Neural cell (in vitro differentiated cells): ENCODE measurements around the gene COMTD1.

ENCODE experiments used
- EZH2 ChIP-seq: fragments of 200-600, 300-800 bp; shearing (Covaris generic), sonication (generic); IDR thresholded peaks from 2 replicates; pipeline ENCODE4 v1.6.1; 2014; ENCODE audit warnings: antibody characterized with exemption, low read length, borderline replicate concordance, mild to moderate bottlenecking; ENCODE audit not compliant: insufficient read depth, poor library complexity, severe bottlenecking
- SMC3 ChIP-seq: fragments of 450-650 bp; conservative IDR thresholded peaks from 2 replicates; pipeline ENCODE4 v1.6.1; 2014; ENCODE audit warnings: antibody characterized with exemption, mild to moderate bottlenecking, moderate library complexity; ENCODE audit not compliant: poor library complexity
- TAF1 ChIP-seq: IDR thresholded peaks from 2 replicates; pipeline ENCODE4 v1.6.1; 2012; ENCODE audit warnings: low read depth
- TF ChIP-seq, protein P1 (sequence below): fragments of 450-650 bp; IDR thresholded peaks from 2 replicates; pipeline ENCODE4 v1.5.1; 2014; ENCODE audit warnings: antibody characterized with exemption, mild to moderate bottlenecking, moderate library complexity; ENCODE audit not compliant: poor library complexity, severe bottlenecking

DNA sequence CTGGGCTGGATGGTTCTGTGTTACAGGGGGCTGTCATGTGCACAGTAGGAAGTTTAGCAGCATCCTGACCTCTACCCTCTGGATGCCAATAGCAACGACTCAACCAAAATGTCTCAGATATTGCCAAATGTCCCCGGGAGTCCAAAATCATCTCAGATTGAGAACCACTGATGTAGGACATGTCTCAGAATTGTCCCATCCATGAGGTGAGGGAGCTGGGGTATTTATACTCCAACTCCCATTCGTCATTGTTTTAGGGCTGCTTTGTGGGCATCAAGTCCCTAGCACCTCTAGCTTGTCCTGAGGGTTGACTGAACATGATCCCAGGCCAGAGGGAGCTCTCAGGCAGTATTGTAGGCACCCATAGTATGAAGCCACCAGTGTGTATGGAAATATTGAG, 25.2 kb upstream of the COMTD1 start:
- TF ChIP-seq, protein P1, sequence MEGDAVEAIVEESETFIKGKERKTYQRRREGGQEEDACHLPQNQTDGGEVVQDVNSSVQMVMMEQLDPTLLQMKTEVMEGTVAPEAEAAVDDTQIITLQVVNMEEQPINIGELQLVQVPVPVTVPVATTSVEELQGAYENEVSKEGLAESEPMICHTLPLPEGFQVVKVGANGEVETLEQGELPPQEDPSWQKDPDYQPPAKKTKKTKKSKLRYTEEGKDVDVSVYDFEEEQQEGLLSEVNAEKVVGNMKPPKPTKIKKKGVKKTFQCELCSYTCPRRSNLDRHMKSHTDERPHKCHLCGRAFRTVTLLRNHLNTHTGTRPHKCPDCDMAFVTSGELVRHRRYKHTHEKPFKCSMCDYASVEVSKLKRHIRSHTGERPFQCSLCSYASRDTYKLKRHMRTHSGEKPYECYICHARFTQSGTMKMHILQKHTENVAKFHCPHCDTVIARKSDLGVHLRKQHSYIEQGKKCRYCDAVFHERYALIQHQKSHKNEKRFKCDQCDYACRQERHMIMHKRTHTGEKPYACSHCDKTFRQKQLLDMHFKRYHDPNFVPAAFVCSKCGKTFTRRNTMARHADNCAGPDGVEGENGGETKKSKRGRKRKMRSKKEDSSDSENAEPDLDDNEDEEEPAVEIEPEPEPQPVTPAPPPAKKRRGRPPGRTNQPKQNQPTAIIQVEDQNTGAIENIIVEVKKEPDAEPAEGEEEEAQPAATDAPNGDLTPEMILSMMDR: no peak
- TF ChIP-seq TAF1 (no peak), EZH2 (no peak), SMC3 (no peak)
